Stomach (tissue), 4 donors: ENCODE results near the gene MAN2A1.

Experiments
- EP300 ChIP-seq: sonication (generic); formaldehyde crosslinking; IDR thresholded peaks from one replicate; pipeline ENCODE4 v1.6.1; 2017; ENCODE audit warnings: antibody characterized with exemption
- POLR2A ChIP-seq, 4 donors: fragments of 450-650 bp; IDR thresholded peaks; one replicate each; pipeline ENCODE4 v1.6.1; 2016; ENCODE audit warnings: antibody characterized with exemption in 4 of 4, control low read depth in 2 of 4, mild to moderate bottlenecking in 1 of 4, moderate library complexity in 1 of 4
- TF ChIP-seq, protein P1 (sequence below), 7 experiments: fragments of 450-650 bp in 4 of 7; fragments of 200-600 bp in 3 of 7; sonication (generic) in 3 of 7; IDR thresholded peaks; one replicate each; pipeline ENCODE4 v1.5.1; 2016 to 2019; ENCODE audit warnings: antibody characterized with exemption in 7 of 7, control low read depth in 2 of 7, mild to moderate bottlenecking in 1 of 7

DNA sequence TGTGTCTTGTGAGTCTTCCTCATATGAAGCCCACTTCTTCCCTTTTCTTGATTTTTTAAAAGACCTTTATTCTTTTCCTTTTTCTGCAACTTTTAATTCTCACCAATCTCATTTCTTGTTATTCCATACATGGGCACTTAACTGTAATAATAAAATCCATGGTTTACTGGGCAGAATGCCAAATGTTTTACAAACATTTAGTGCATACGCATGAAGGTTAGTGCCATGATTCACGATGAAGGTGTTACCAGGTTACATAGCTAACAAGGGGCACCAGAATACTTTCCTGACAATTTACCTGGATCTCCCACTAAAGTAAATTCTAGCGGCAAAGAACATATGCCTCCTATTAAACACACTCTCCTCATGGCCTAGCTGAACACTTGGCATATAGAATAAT, 28.5 kb downstream of the MAN2A1 start:
- TF ChIP-seq POLR2A (IDR thresholded peaks at IDR 0.05) (no peak), EP300 (no peak)
- TF ChIP-seq, protein P1, sequence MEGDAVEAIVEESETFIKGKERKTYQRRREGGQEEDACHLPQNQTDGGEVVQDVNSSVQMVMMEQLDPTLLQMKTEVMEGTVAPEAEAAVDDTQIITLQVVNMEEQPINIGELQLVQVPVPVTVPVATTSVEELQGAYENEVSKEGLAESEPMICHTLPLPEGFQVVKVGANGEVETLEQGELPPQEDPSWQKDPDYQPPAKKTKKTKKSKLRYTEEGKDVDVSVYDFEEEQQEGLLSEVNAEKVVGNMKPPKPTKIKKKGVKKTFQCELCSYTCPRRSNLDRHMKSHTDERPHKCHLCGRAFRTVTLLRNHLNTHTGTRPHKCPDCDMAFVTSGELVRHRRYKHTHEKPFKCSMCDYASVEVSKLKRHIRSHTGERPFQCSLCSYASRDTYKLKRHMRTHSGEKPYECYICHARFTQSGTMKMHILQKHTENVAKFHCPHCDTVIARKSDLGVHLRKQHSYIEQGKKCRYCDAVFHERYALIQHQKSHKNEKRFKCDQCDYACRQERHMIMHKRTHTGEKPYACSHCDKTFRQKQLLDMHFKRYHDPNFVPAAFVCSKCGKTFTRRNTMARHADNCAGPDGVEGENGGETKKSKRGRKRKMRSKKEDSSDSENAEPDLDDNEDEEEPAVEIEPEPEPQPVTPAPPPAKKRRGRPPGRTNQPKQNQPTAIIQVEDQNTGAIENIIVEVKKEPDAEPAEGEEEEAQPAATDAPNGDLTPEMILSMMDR (IDR thresholded peaks at IDR 0.05): no peak
